K562 (cell line): ENCODE results near the gene DNAJC2. TPM values are rescaled to one million over a fixed set of nuclear protein-coding genes. Genes with fewer than 3 reads are reported as not detected.

Experiments used
- ATAC-seq: fragments of 200-7000 bp; cut with Tn5 transposase; 3 replicates; pipeline ENCODE4 v1.9.1; 2020; ENCODE audit warnings: moderate library complexity
- BruUV-seq: library from RNA; stranded (reverse); fragments of 400-500 nt; replicated peaks from 2 replicates; lab custom pipeline; 2021; lab: Mats Ljungman, UMichigan
- CTCF ChIA-PET: fragments of 300-600 bp; formaldehyde crosslinking; extraction: SDS; loops from one replicate; lab custom pipeline; 2021; ENCODE audit warnings: low intra/inter-chr PET ratio; lab: Yijun Ruan, JAX
- POLR2A ChIA-PET: fragments of 300-600, 350-650 bp; sonication (Branson Sonifier 250); formaldehyde crosslinking; extraction: SDS; loops from one replicate; lab custom pipeline; 2021; ENCODE audit warnings: antibody characterized with exemption, inconsistent platforms; lab: Yijun Ruan, JAX
- DNase-seq, 4 experiments: peaks; one replicate each; pipeline versions ENCODE4 v3.0.0 to v3.0.0-alpha.2; 2011 to 2018; ENCODE audit warnings: low spot score in 3 of 4, mixed read lengths in 3 of 4; ENCODE audit errors: extremely low read depth in 1 of 4
- FAIRE-seq: peaks from 2 replicates; lab custom pipeline; 2011; peaks lifted over from hg19 to GRCh38; lab: Jason Lieb, UNC
- H2AFZ ChIP-seq: 2 replicates; pipeline ENCODE4 v1.6.0; 2011; ENCODE audit warnings: low read depth, low read length, control low read depth, inconsistent platforms
- H3K27ac ChIP-seq: fragments of 200-600 bp; 3 replicates; pipeline ENCODE4 v1.8.0; 2011; ENCODE audit warnings: low read depth, mild to moderate bottlenecking, control low read depth, inconsistent platforms, low read length, moderate library complexity, mixed read lengths; ENCODE audit errors: extremely low read depth
- H3K27me3 ChIP-seq, 2 experiments: fragments of 300-600 bp in 1 of 2; 2 replicates in 1 of 2; 3 replicates in 1 of 2; pipeline versions ENCODE4 v1.6.0 to v1.8.0; 2011; ENCODE audit warnings: inconsistent platforms in 2 of 2, low read length in 2 of 2, mild to moderate bottlenecking in 1 of 2, mixed read lengths in 1 of 2, moderate library complexity in 1 of 2; ENCODE audit not compliant: control insufficient read depth in 2 of 2, insufficient read depth in 2 of 2
- H3K36me3 ChIP-seq: fragments of 300-600 bp; 3 replicates; pipeline ENCODE4 v1.8.0; 2011; ENCODE audit warnings: mild to moderate bottlenecking, low read length, inconsistent platforms; ENCODE audit not compliant: control insufficient read depth, insufficient read depth
- H3K4me1 ChIP-seq, 2 experiments: fragments of 200-600 bp in 1 of 2; replicated peaks in 1 of 2; 2 replicates in 1 of 2; 3 replicates in 1 of 2; pipeline versions ENCODE4 v1.5.1 to v1.8.0; 2011; ENCODE audit warnings: inconsistent platforms in 2 of 2, low read length in 2 of 2, mild to moderate bottlenecking in 1 of 2, mixed read lengths in 1 of 2, moderate library complexity in 1 of 2; ENCODE audit not compliant: control insufficient read depth in 2 of 2, insufficient read depth in 2 of 2
- H3K4me2 ChIP-seq: 2 replicates; pipeline ENCODE4 v1.6.1; 2011; ENCODE audit warnings: low read length, control low read depth, inconsistent platforms, mixed read lengths; ENCODE audit not compliant: insufficient read depth
- H3K4me3 ChIP-seq: fragments of 200-600 bp; sonication (generic), shearing (Covaris generic); 2 replicates; pipeline ENCODE4 v1.5.1; 2016; ENCODE audit warnings: control low read depth, inconsistent platforms
- H3K79me2 ChIP-seq: fragments of 200-600 bp; 3 replicates; pipeline ENCODE4 v1.8.0; 2011; ENCODE audit warnings: low read length, inconsistent platforms; ENCODE audit not compliant: control insufficient read depth, insufficient read depth
- H3K9ac ChIP-seq, 2 experiments: 2 replicates each; pipeline versions ENCODE4 v1.6.0 to v1.6.1; 2011; ENCODE audit warnings: low read depth in 2 of 2, low read length in 2 of 2, control low read depth in 1 of 2, inconsistent platforms in 1 of 2, mild to moderate bottlenecking in 1 of 2, mixed read lengths in 1 of 2; ENCODE audit not compliant: insufficient read depth in 1 of 2
- H3K9me1 ChIP-seq: one replicate; pipeline ENCODE4 v1.6.0; 2011; ENCODE audit warnings: inconsistent platforms, mild to moderate bottlenecking, low read length, moderate library complexity; ENCODE audit not compliant: control insufficient read depth, insufficient read depth
- H3K9me3 ChIP-seq: replicated peaks from 2 replicates; pipeline ENCODE4 v1.5.1; 2011; ENCODE audit warnings: low read depth, low read length, inconsistent platforms; ENCODE audit not compliant: control insufficient read depth, insufficient read depth
- H4K20me1 ChIP-seq: replicated peaks from 2 replicates; pipeline ENCODE4 v1.6.1; 2011; ENCODE audit warnings: low read length, inconsistent platforms, mixed read lengths; ENCODE audit not compliant: control insufficient read depth, insufficient read depth
- BRF1 ChIP-seq: IDR thresholded peaks from 3 replicates; pipeline ENCODE4 v1.6.1; 2011; ENCODE audit warnings: borderline replicate concordance, mild to moderate bottlenecking; ENCODE audit not compliant: insufficient read length; ENCODE audit errors: extremely low read depth
- CEBPB ChIP-seq: fragments of 450-650 bp; IDR thresholded peaks from 2 replicates; pipeline ENCODE4 v1.6.1; 2016; ENCODE audit warnings: missing genetic modification characterization, missing compliant biosample characterization
- CEBPG ChIP-seq, 3 experiments: fragments of 200-800 bp in 1 of 3; sonication (Bioruptor generic) in 1 of 3; sonication (generic) in 1 of 3; formaldehyde crosslinking in 1 of 3; IDR thresholded peaks in 2 of 3; conservative IDR thresholded peaks in 1 of 3; 2 replicates each; pipeline versions ENCODE4 v1.6.1 to v1.8.0; 2016 to 2022; ENCODE audit warnings: missing compliant biosample characterization in 2 of 3, missing genetic modification characterization in 2 of 3, mild to moderate bottlenecking in 1 of 3, missing genetic modification reagents in 1 of 3
- CTBP1 ChIP-seq: fragments of 450-650 bp; IDR thresholded peaks from 2 replicates; pipeline ENCODE4 v1.6.1; 2016; ENCODE audit warnings: borderline replicate concordance
- FUS ChIP-seq: fragments of 200-400 bp; formaldehyde crosslinking; optimal IDR thresholded peaks from 2 replicates; pipeline ENCODE3; 2017; ENCODE audit warnings: low read depth, low read length
- JUN ChIP-seq, 2 experiments: sonication (generic) in 1 of 2; formaldehyde crosslinking in 1 of 2; IDR thresholded peaks; 2 replicates each; pipeline versions ENCODE4 v1.6.1 to v1.8.0; 2012 to 2022; ENCODE audit warnings: borderline replicate concordance in 2 of 2, mild to moderate bottlenecking in 2 of 2, improper control_type of control experiment in 1 of 2, low read depth in 1 of 2, low read length in 1 of 2, missing genetic modification reagents in 1 of 2
- JUND ChIP-seq, 2 experiments: IDR thresholded peaks; 2 replicates in 1 of 2; 3 replicates in 1 of 2; pipeline ENCODE4 v1.6.1; 2011; ENCODE audit warnings: borderline replicate concordance in 2 of 2, low read depth in 2 of 2, low read length in 2 of 2, improper control_type of control experiment in 1 of 2, missing biosample characterization in 1 of 2, missing genetic modification characterization in 1 of 2, missing genetic modification reagents in 1 of 2
- MCM7 ChIP-seq, 2 experiments: fragments of 450-650 bp; IDR thresholded peaks; 2 replicates each; pipeline ENCODE4 v1.6.1; 2016 to 2018
- MECOM ChIP-seq: fragments of 250-450 bp; sonication (Bioruptor Pico); IDR thresholded peaks from 2 replicates; pipeline ENCODE4 v1.8.0; 2022; ENCODE audit warnings: inconsistent platforms
- PPARD ChIP-seq: fragments of 250-450 bp; sonication (Bioruptor Pico); IDR thresholded peaks from 2 replicates; pipeline ENCODE4 v1.8.0; 2022; ENCODE audit warnings: inconsistent platforms, mild to moderate bottlenecking, moderate library complexity
- RFX1 ChIP-seq: fragments of 450-650 bp; IDR thresholded peaks from 2 replicates; pipeline ENCODE4 v1.6.1; 2016; ENCODE audit warnings: mild to moderate bottlenecking, moderate library complexity
- ZNF165 ChIP-seq: fragments of 250-450 bp; sonication (Bioruptor Pico); IDR thresholded peaks from 2 replicates; pipeline ENCODE4 v1.4.0; 2020; ENCODE audit warnings: borderline replicate concordance
- ZNF445 ChIP-seq: fragments of 250-450 bp; sonication (Bioruptor Pico); IDR thresholded peaks from 2 replicates; pipeline ENCODE4 v1.4.0; 2020; ENCODE audit warnings: low read depth, mild to moderate bottlenecking, moderate library complexity
- WGBS: fragments of 100-300 bp; shearing (Covaris generic); methylation state at CpG from one replicate; pipeline ENCODE4 v1.1.6; 2016; ENCODE audit warnings: low coverage, mixed read lengths; ENCODE audit not compliant: insufficient coverage; ENCODE audit errors: missing lambda C conversion rate; 5-methylcytosine and 5-hydroxymethylcytosine counted together
- in situ Hi-C: fragments of 300-500 bp; cut with MboI; formaldehyde crosslinking; loops from 4 replicates; pipeline ENCODE4 v1.15.0; 2018; ENCODE audit warnings: inconsistent platforms, mixed read lengths
- intact Hi-C: fragments of 100-400 bp; cut with micrococcal nuclease; formaldehyde crosslinking; loops from 2 replicates; pipeline ENCODE4 v1.14.2; 2022
- polyA plus RNA-seq, 8 experiments: library from polyadenylated mRNA; depleted of rRNA in 4 of 8; stranded (reverse) in 5 of 8; unstranded in 3 of 8; fragments of >200 nt; fragmentation: Nextera tagmentation in 2 of 8; fragmentation: Illumina TruSeq in 1 of 8; extraction: Ambion mirVana in 2 of 8; extraction: Trizol in 1 of 8; gene quantifications; 2 replicates each; pipeline versions ENCODE4 v1.2.1 to v1.2.3, GENCODE V29; 2011 to 2014; ENCODE audit warnings: inconsistent platforms in 1 of 8, missing spikeins in 1 of 8
- total RNA-seq, 7 experiments: library from RNA; depleted of rRNA in 6 of 7; stranded (reverse); fragments of >200 nt in 6 of 7; fragmentation: Illumina TruSeq in 2 of 7; extraction: Trizol in 2 of 7; gene quantifications; 2 replicates each; pipeline versions ENCODE4 v1.2.1 to v1.2.3, GENCODE V29; 2011 to 2021; ENCODE audit warnings: low replicate concordance in 1 of 7
- TF ChIP-seq, protein P1 (sequence below): fragments of 450-650 bp; IDR thresholded peaks from 2 replicates; pipeline ENCODE4 v1.6.1; 2016; ENCODE audit warnings: missing biosample characterization, missing genetic modification characterization
- TF ChIP-seq, protein P2 (sequence below): sonication (generic); formaldehyde crosslinking; IDR thresholded peaks from 2 replicates; pipeline ENCODE4 v1.8.0; 2022; ENCODE audit warnings: mild to moderate bottlenecking, missing genetic modification reagents
- TF ChIP-seq, protein P3 (sequence below), 2 experiments: fragments of 450-650 bp in 1 of 2; sonication (generic) in 1 of 2; formaldehyde crosslinking in 1 of 2; IDR thresholded peaks in 1 of 2; conservative IDR thresholded peaks in 1 of 2; 2 replicates each; pipeline versions ENCODE4 v1.6.1 to v1.8.1; 2016 to 2023; ENCODE audit warnings: mild to moderate bottlenecking in 2 of 2, moderate library complexity in 2 of 2, inconsistent platforms in 1 of 2, missing genetic modification reagents in 1 of 2

The DNAJC2 gene
- total and polyA plus RNA-seq, 9 of the 15 experiments (the other 6 are each of a cell fraction or from before 2014, with no cell fraction given), result 40.2 to 157 (median 92.1) TPM

DNA sequence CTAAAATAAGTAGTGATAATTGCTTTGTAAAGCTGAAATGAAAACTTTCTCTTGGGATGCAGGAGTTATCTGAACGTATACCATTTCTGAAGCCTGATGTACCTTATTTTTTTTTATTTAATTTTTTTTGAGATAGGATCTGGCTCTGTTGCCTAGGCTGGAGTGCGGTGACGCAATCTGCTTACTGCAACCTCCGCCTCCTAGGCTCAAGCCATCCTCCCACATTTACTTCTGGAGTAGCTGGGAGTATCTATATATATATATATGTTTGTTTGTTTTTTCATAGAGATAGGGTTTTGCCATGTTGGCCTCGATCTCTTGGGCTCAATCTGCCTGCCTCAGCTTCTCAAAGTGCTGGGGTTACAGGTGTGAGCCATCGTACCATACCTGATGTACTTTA is 44.9 kb downstream of the DNAJC2 start:
- ChIA-PET CTCF (no interaction called here), POLR2A (interaction anchor here (1.4 to 2.1 kb wide), 4 partner anchors 10 to 28 kb away, joined by 4 to 8 read pairs (median 6); no protein-coding TSS in a partner anchor)
- peaks cover 24% of the 10 kb centered on the region for H3K79me2 ChIP-seq
- H4K20me1 ChIP-seq, result no peaks in the 10 kb centered on the region
- H2AFZ ChIP-seq, result no peak overlapping the region
- in situ Hi-C loops (loop anchor here (5.0 kb wide), 1 partner anchor 108 kb away; no protein-coding TSS in a partner anchor), intact Hi-C loops (loop anchor here (5.0 kb wide), 1 partner anchor 48 kb away; the partner anchor contains the start of gene PSMC2)
- no peak overlapping the region for H3K9ac ChIP-seq
- no TSS peak for BruUV-seq
- no peaks in the 10 kb centered on the region for H3K9me1 ChIP-seq
- H3K36me3 ChIP-seq, result peaks cover 59% of the 10 kb centered on the region
- H3K4me2 ChIP-seq, result no peak overlapping the region
- ATAC-seq (no peak), FAIRE-seq (no peak), DNase-seq (peak in 1 of 4 experiments; percentile 34)
- no peak overlapping the region for H3K27ac ChIP-seq
- H3K9me3 ChIP-seq, result no peaks in the 10 kb centered on the region
- peaks cover 3 to 6% of the 10 kb centered on the region in 2 experiments; a peak in 4 of 5 replicates for H3K4me1 ChIP-seq
- H3K4me3 ChIP-seq, result no peak overlapping the region
- TF ChIP-seq MCM7 (IDR thresholded peaks at IDR 0.05), result no peak
- no peak for TF ChIP-seq CTBP1
- no peak for TF ChIP-seq ZNF445
- TF ChIP-seq, protein P1, sequence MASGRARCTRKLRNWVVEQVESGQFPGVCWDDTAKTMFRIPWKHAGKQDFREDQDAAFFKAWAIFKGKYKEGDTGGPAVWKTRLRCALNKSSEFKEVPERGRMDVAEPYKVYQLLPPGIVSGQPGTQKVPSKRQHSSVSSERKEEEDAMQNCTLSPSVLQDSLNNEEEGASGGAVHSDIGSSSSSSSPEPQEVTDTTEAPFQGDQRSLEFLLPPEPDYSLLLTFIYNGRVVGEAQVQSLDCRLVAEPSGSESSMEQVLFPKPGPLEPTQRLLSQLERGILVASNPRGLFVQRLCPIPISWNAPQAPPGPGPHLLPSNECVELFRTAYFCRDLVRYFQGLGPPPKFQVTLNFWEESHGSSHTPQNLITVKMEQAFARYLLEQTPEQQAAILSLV (tag), result 0 out of 2 replicates have a peak, but pooled peaks have one; percentile 21
- TF ChIP-seq, protein P2, sequence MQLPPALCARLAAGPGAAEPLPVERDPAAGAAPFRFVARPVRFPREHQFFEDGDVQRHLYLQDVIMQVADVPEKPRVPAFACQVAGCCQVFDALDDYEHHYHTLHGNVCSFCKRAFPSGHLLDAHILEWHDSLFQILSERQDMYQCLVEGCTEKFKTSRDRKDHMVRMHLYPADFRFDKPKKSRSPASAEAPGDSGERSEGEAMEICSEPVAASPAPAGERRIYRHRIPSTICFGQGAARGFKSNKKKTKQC, result no peak
- TF ChIP-seq JUND (IDR thresholded peaks at IDR 0.05; ENCODE audit: borderline replicate concordance, low read depth, low read length), result peak; percentile 39; the same call in 1 of the 2 replicates
- TF ChIP-seq JUND (tag; IDR thresholded peaks at IDR 0.05; ENCODE audit: borderline replicate concordance, low read depth, low read length), result no peak
- TF ChIP-seq, protein P3, sequence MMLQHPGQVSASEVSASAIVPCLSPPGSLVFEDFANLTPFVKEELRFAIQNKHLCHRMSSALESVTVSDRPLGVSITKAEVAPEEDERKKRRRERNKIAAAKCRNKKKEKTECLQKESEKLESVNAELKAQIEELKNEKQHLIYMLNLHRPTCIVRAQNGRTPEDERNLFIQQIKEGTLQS (IDR thresholded peaks at IDR 0.05), result peak; percentile 85
- TF ChIP-seq, protein P3 (CRISPR knock-in tag; conservative IDR thresholded peaks at IDR 0.05), result no peak
- TF ChIP-seq JUN (IDR thresholded peaks at IDR 0.05; ENCODE audit: borderline replicate concordance, low read depth, low read length), result no peak
- no peak for TF ChIP-seq JUN (CRISPR knock-in tag; IDR thresholded peaks at IDR 0.05; ENCODE audit: borderline replicate concordance)
- peak; percentile 22 for TF ChIP-seq RFX1
- peak; percentile 66 for TF ChIP-seq CEBPG (CRISPR knock-in tag; IDR thresholded peaks at IDR 0.05)
- TF ChIP-seq CEBPG (tag; conservative IDR thresholded peaks at IDR 0.05 in 1 of 2, IDR thresholded peaks at IDR 0.05 in 1 of 2), result peak; percentile 80 to 81
- no peak for TF ChIP-seq FUS
- no peak for TF ChIP-seq BRF1
- no peak for TF ChIP-seq PPARD (CRISPR knock-in tag)
- no peak for TF ChIP-seq MECOM (CRISPR knock-in tag)
- TF ChIP-seq ZNF165 (CRISPR knock-in tag), result no peak
- peak; percentile 95 for TF ChIP-seq CEBPB (tag)
- WGBS, result 72% methylated on average over 6 of the region's 6 CpGs
- no peaks in the 10 kb centered on the region for H3K27me3 ChIP-seq
